ENCODE data around the gene NAGPA.
A peak's percentile ranks its signal among the peaks of the same experiment; 100 is the strongest.
"Not testable (repeated sequence)": the region's sequence is repeated elsewhere in the genome, so short reads cannot be mapped to it uniquely, and the experiment has no call there.

NAGPA gene

GRCh38 chr16:5059386-5060072, 25.8 kb upstream of the NAGPA start:
- DNase-seq = no peak

- DNase-seq = no peak
Observed at GRCh38 chr16:5058476-5058875, 24.7 kb upstream of the NAGPA start.

- DNase-seq = peak; percentile 43
Observed at GRCh38 chr16:5056352-5056751, 22.6 kb upstream of the NAGPA start.

- no peak for DNase-seq
Observed at GRCh38 chr16:5054876-5055865, 21.4 kb upstream of the NAGPA start.

- DNase-seq = no peak
Observed at GRCh38 chr16:5046914-5047313, 13.2 kb upstream of the NAGPA start.

GRCh38 chr16:5045499-5046115, 11.9 kb upstream of the NAGPA start:
- no peak for DNase-seq

- not testable (repeated sequence) for DNase-seq
Observed at GRCh38 chr16:5044581-5044980, 10.8 kb upstream of the NAGPA start.

- no peak for DNase-seq
Observed at GRCh38 chr16:5044011-5044540, 10.3 kb upstream of the NAGPA start.

- no peak for DNase-seq
Observed at GRCh38 chr16:5042574-5043171, 8.9 kb upstream of the NAGPA start.

GRCh38 chr16:5041600-5042133, 7.9 kb upstream of the NAGPA start:
- DNase-seq = no peak

- no peak for DNase-seq
Observed at GRCh38 chr16:5040451-5040850, 6.7 kb upstream of the NAGPA start.

GRCh38 chr16:5036228-5037156, 2.8 kb upstream of the NAGPA start:
- no peak for DNase-seq

- no peak for DNase-seq
Observed at GRCh38 chr16:5035909-5036227, 2.1 kb upstream of the NAGPA start.

- DNase-seq = no peak
Observed at GRCh38 chr16:5034167-5034523, 410 bp upstream of the NAGPA start.

GRCh38 chr16:5032748-5033167, 977 bp downstream of the NAGPA start:
- DNase-seq = no peak

- DNase-seq = no peak
Observed at GRCh38 chr16:5031601-5032000, 2.1 kb downstream of the NAGPA start.

- no peak for DNase-seq
Observed at GRCh38 chr16:5030251-5030870, 3.4 kb downstream of the NAGPA start.

- no peak for DNase-seq
Observed at GRCh38 chr16:5028950-5029475, 4.7 kb downstream of the NAGPA start.

- no peak for DNase-seq
Observed at GRCh38 chr16:5027575-5028235, 6.0 kb downstream of the NAGPA start.

- DNase-seq = no peak
Observed at GRCh38 chr16:5027086-5027485, 6.6 kb downstream of the NAGPA start.
